GM18873 (cell line): ENCODE measurements around the gene PTPRA.
"Not testable (repeated sequence)": the region's sequence is repeated elsewhere in the genome, so short reads cannot be mapped to it uniquely, and the experiment has no call there.

Experiments
- ATAC-seq: cut with Tn5 transposase; IDR thresholded peaks from one replicate; pipeline ENCODE4 v1.9.1; 2021; ENCODE audit warnings: mild to moderate bottlenecking, moderate library complexity, moderate number of reproducible peaks; ENCODE audit not compliant: unreplicated experiment, low FRiP score

PTPRA gene

DNA sequence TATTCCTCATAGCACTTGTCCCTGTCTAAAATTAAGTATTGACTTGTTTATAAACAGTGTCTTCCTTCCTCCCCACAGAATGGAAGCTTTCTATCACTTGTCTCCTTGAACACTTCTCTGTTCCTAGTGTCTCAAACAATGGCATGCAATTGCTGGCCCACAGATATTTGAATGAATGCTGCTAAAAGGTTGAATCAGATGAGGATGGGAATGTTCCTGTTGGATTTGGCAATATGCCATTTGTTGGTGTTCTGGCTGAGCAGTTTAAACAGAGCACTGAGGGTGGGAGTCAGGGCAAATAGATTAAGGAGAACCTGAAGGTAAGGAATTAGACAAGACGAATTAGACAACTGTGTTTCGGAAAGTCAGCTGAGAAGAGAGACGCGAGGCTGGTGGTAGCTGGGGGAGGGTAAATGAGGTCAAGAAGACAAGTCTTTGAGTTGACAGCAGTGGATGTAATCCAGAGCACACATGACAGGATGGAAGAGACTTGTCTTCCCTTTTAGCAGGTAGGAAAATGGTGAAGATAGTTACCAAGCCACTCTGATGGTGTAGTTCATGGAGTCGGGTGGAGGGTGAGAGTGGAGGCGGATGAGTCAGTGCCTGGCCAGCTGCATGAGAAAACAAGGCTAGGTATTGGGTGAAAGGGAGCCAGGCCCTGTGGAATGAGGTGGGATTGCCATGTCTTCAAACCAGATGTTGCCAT lies 111.8 kb downstream of the PTPRA start:
- ATAC-seq = no peak

- ATAC-seq = no peak
Observed at GRCh38 chr20:2986466-2986865, 113.2 kb downstream of the PTPRA start.

- no peak for ATAC-seq
Observed at GRCh38 chr20:2987861-2988260, 114.6 kb downstream of the PTPRA start.

DNA sequence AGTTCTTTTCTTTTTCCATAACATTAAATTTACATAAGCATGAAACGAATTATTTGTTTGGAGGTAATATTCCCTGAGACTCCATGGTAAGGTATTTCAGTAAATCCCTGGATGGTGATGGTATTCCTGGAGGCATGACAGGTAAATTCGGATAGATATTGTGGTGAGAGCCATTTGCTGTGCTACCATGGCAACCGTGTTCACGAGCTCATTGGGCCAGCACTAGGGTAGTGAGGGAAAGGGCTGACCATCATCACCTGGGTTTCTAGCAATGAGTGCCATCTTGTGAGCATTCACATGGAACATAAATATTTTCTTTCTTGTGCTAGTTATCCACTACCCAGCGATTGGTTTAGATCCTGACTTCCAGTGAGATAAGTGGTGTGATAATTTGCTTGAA lies 118.3 kb downstream of the PTPRA start:
- ATAC-seq = no peak

- no peak for ATAC-seq
Observed at GRCh38 chr20:2993250-2993649, 120.0 kb downstream of the PTPRA start.

GRCh38 chr20:2995796-2996195 lies 122.5 kb downstream of the PTPRA start:
- no peak for ATAC-seq

DNA sequence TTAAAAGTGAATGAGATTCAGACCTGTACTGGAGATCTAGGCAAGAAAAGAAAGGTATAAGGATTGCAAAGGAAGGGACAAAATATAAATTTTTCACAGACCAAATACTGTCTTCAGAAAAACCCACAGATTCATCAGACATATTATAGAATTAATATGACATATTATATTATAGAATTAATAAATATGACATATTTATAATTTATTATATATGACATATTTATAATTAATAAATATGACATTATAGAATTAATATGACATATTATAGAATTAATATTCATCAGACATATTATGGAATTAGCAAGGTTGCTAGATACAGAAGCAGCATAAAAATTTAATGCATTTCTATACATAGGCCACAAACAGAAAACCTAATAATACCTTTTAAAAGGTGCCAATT lies 125.4 kb downstream of the PTPRA start:
- ATAC-seq = no peak

DNA sequence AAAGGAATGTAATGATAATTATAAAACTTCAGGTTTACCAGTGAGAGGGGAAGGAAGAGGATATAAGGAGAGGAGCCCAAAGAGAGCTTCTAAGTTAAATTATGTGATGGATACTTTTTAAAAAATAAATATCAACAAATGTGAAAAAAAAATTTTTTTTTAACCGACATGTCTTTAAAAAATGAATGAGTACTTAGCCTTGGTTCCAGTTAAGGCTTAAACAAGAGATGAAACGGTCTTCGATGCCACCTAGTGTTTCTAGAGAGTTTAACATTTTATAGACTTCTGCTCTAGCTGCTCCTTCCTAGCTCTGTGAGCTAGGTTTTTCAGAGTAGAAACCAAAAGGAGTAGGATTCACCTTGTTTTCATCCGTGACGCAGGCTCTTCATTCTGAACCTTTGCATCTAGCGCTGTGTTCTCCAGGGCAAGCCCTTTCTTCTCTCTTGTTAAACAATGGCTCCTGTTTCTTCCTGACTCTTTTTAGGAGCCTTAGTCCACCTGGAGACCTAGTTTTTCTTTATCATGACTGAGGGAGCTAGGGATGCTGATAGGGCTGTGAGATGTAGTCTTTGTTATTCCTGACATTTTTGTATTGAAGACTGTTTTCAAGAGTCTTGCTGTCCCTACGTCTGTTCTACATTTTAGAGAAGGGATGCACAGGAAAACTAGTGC lies 127.7 kb downstream of the PTPRA start:
- ATAC-seq = no peak

DNA sequence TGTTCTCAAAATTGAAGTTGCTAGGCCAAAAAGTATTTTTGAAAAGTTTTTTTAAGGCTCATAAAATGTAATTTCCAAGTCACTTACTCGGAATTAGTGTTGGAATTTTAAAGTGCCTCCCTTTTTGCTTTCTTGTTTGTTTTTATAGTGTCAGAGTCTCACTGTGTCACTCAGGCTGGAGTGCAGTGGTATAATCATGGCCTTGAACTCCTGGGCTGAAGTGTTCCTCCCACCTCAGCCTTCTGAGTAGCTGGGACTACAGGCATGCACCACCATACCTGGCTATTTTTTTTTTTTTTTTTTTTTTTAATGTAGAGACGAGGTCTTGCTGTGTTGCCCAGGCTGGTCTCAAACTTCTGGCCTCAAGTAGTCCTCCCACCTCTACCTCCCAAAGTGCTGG lies 130.1 kb downstream of the PTPRA start:
- no peak for ATAC-seq

DNA sequence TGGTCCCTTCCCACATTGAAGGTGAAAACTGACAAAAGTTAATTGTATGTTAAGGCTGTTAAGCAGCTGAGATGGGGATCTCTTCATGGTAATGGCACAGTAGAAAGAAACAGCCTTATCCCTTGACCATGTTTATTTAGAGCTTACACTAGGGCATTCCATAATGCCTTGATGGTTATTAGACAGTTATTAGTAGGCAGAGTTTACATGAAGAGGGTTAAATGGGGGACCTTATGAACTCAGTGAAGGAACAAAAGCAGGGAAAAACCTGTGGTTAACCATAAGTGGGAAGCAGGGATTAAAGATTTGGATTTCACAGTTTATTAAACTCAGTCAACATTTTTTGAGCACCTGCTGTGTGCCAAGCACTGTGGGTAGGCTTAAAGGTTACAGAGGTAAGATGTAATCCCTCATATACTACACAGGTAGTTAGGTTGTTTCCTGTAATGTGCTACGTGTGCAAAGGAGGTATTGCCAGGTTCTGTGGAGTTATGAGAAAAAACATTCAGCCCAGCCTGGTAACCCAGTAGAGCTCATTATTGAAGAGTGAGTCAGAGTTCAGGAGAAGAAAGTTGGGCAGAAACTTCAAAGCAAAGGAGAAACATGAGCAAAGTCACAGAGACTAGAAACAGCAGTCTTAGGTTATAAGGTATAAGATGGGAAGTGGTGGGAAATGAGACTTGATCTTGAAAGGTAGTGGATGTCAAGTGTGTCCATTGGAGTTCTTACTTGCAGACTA lies 137.9 kb downstream of the PTPRA start:
- ATAC-seq = no peak

- no peak for ATAC-seq
Observed at GRCh38 chr20:3011752-3012151, 138.5 kb downstream of the PTPRA start.

GRCh38 chr20:3013771-3014170 lies 140.5 kb downstream of the PTPRA start:
- ATAC-seq = no peak

- no peak for ATAC-seq
Observed at GRCh38 chr20:3014179-3014578, 140.9 kb downstream of the PTPRA start.

GRCh38 chr20:3014662-3015061 lies 141.4 kb downstream of the PTPRA start:
- no peak for ATAC-seq

DNA sequence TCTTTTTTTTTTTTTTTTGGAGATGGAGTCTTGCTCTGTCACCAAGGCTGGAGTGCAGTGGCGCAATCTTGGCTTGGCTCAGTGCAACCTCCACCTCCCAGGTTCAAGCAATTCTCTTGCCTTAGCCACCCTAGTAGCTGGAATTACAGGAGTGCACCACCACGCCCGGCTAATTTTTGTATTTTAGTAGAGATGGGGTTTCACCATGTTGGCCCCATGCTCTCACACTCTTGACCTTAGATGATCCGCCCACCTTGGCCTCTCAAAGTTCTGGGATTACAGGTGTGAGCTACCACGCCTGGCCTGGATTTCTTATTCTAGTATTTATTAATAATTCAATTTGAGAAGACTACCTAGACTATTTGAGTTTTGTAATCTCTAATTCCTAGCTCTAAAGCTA lies 142.0 kb downstream of the PTPRA start:
- ATAC-seq = not testable (repeated sequence)

DNA sequence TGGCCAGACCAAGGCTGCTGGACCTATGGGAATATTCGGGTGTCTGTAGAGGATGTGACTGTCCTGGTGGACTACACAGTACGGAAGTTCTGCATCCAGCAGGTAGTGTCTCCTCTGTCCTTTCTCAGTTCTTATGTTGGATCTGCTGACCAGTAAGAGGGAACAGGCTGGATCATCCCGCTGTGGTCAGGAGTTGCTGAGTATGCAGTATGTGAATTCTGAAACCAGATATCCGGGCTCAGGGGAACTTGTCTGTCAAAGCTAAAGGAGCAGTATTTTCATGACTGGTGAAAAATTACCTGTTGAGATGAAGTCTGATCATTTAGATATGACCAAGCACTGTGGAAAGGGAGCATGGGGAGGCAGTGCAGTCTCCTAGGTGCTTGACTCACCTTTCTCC lies 148.0 kb downstream of the PTPRA start:
- no peak for ATAC-seq

- ATAC-seq = no peak
Observed at GRCh38 chr20:3021777-3022176, 148.5 kb downstream of the PTPRA start.

DNA sequence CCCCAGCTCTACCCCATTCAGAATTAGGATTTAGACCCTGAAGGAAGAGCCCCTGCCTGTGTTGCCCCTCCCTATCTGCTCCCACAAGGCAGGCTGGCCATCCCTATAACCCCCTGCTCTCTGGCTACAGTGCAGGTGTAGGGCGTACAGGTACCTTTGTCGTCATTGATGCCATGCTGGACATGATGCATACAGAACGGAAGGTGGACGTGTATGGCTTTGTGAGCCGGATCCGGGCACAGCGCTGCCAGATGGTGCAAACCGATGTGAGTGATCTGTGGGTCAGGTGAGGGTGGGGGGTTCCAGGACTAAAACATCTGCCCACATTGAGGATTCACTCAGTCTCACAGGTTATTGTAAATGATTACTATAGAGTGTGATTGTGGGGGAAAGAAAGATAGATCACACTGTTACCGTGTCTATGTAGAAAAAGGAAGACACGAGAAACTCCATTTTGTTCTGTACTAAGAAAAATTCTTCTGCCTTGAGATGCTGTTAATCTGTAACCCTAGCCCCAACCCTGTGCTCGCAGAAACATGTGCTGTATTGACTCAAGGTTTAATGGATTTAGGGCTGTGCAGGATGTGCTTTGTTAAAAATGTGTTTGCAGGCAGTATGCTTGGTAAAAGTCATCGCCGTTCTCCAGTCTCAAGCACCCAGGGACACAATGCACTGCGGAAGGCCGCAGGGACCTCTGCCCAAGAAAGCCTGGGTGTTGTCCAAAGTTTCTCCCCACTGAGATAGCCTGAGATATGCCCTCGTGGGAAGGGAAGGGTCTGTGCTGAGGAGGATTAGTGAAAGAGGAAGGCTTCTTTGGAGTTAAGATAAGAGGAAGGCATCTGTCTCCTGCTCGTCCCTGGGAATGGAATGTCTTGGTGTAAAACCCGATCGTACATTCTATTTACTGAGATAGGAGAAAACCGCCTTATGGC lies 149.5 kb downstream of the PTPRA start:
- not testable (repeated sequence) for ATAC-seq

- ATAC-seq = no peak
Observed at GRCh38 chr20:3027987-3028386, 154.7 kb downstream of the PTPRA start.

- no peak for ATAC-seq
Observed at GRCh38 chr20:3031524-3032147, 158.4 kb downstream of the PTPRA start.
